ENCODE results near the gene SLC2A3. TPM values are rescaled to one million over a fixed set of nuclear protein-coding genes. Genes with fewer than 3 reads are reported as not detected.
"Not testable (repeated sequence)": the region's sequence is repeated elsewhere in the genome, so short reads cannot be mapped to it uniquely, and the experiment has no call there.

The SLC2A3 gene
- total and polyA plus RNA-seq, 4 donors = 13.4 to 435 (median 126) TPM

DNA sequence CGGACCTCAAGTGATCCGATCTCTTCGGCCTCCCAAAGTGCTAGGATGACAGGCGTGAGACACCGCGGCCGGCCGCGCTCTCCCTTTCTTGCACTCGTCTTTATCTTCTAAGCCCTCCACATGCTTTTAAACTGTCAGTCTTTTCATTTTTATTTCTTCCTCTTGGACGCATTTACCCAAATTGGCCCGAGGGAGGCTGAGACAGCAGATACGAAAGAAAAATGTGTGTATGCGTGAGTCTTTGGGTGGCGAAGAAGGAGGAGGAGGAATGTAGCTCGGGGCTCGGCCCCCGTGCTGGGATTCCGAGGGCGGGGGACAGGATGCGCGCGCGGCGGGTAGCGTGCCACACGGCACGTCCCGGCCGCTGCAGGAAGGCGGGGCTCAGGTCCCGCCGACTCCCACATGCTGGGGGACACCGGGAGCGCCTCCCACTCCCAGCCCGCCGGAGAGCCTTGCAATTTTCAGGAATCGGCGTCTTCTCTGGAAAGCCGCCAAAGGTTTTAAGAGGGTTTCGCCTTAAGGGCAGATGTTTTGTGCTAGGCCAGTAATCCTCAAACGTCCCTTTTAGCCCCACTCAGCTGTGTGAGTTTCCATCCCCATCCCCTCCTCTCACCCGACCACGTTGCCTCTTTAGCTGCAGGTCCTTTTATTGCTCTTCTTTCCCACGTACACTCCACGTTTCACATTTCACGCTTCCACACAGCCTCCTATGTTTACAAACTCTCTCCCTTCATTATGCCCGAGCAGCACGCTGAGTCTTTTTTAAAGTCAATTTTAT lies 34.7 kb upstream of the SLC2A3 start:
- Histone ChIP-seq H3K9ac (ENCODE audit: insufficient read depth in 1 of 2, low read length in 2 of 2) (peak overlapping the region; percentile 53 to 63), H3K4me1 (ENCODE audit: control insufficient read depth in 5 of 5, insufficient read depth in 5 of 5, low read length in 5 of 5) (peaks cover 0 to 7% (median 5%) of the 10 kb centered on the region in 5 donors), H3K9me3 (ENCODE audit: control insufficient read depth in 4 of 4, insufficient read depth in 3 of 4, low read length in 3 of 4) (no peaks in the 10 kb centered on the region), H3K27me3 (ENCODE audit: control insufficient read depth in 3 of 3, insufficient read depth in 3 of 3, low read length in 2 of 3) (no peaks in the 10 kb centered on the region), H3K36me3 (ENCODE audit: control insufficient read depth in 4 of 4, insufficient read depth in 4 of 4, low read length in 4 of 4) (no peaks in the 10 kb centered on the region), H3K4me3 (peak overlapping the region; percentile 26), H3K27ac (ENCODE audit: low read depth in 1 of 2, low read length in 1 of 2) (peak overlapping the region; percentile 78 to 94)
- TF ChIP-seq, protein P1, sequence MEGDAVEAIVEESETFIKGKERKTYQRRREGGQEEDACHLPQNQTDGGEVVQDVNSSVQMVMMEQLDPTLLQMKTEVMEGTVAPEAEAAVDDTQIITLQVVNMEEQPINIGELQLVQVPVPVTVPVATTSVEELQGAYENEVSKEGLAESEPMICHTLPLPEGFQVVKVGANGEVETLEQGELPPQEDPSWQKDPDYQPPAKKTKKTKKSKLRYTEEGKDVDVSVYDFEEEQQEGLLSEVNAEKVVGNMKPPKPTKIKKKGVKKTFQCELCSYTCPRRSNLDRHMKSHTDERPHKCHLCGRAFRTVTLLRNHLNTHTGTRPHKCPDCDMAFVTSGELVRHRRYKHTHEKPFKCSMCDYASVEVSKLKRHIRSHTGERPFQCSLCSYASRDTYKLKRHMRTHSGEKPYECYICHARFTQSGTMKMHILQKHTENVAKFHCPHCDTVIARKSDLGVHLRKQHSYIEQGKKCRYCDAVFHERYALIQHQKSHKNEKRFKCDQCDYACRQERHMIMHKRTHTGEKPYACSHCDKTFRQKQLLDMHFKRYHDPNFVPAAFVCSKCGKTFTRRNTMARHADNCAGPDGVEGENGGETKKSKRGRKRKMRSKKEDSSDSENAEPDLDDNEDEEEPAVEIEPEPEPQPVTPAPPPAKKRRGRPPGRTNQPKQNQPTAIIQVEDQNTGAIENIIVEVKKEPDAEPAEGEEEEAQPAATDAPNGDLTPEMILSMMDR (IDR thresholded peaks at IDR 0.05; ENCODE audit: control extremely low read depth, extremely low read depth) = no peak
- 0 to 1% methylated on average over 43 to 49 of the region's 49 CpGs for WGBS, 2 donors
- ATAC-seq (ENCODE audit: insufficient read depth, low FRiP score) = peak; percentile 98
- peak; percentile 97 to 98 (median 97) for DNase-seq

DNA sequence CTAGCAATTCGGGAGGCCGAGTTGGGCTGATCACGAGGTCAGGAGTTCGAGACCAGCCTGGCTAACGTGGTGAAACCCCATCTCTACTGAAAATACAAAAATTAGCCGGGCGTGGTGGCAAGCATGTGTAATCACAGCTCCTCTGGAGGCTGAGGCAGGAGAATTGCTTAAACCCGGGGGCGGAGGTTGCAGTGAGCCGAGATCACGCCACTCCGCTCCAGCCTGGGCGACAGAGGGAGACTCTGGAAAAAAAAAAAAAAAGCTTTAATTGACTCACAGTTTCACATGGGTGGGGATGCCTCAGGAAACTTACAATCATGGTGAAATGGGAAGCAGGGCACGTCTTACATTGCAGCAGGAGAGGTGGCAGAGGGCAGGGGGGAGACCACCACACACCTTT lies 30.6 kb upstream of the SLC2A3 start:
- no peak overlapping the region for H3K27ac ChIP-seq (ENCODE audit: low read depth in 1 of 2, low read length in 1 of 2)
- ATAC-seq (ENCODE audit: insufficient read depth, low FRiP score) (no peak), DNase-seq (no peak)
- H3K9me3 ChIP-seq (ENCODE audit: control insufficient read depth in 4 of 4, insufficient read depth in 3 of 4, low read length in 3 of 4) = no peaks in the 10 kb centered on the region
- TF ChIP-seq, protein P1 (IDR thresholded peaks at IDR 0.05; ENCODE audit: control extremely low read depth, extremely low read depth) = no peak
- peaks cover 0 to 7% (median 5%) of the 10 kb centered on the region in 5 donors for H3K4me1 ChIP-seq (ENCODE audit: control insufficient read depth in 5 of 5, insufficient read depth in 5 of 5, low read length in 5 of 5)
- 61 to 79% methylated on average over 14 of the region's 14 CpGs for WGBS, 2 donors
- no peak overlapping the region for H3K4me3 ChIP-seq
- H3K9ac ChIP-seq (ENCODE audit: insufficient read depth in 1 of 2, low read length in 2 of 2) = no peak overlapping the region
- H3K27me3 ChIP-seq (ENCODE audit: control insufficient read depth in 3 of 3, insufficient read depth in 3 of 3, low read length in 2 of 3) = no peaks in the 10 kb centered on the region
- no peaks in the 10 kb centered on the region for H3K36me3 ChIP-seq (ENCODE audit: control insufficient read depth in 4 of 4, insufficient read depth in 4 of 4, low read length in 4 of 4)

DNA sequence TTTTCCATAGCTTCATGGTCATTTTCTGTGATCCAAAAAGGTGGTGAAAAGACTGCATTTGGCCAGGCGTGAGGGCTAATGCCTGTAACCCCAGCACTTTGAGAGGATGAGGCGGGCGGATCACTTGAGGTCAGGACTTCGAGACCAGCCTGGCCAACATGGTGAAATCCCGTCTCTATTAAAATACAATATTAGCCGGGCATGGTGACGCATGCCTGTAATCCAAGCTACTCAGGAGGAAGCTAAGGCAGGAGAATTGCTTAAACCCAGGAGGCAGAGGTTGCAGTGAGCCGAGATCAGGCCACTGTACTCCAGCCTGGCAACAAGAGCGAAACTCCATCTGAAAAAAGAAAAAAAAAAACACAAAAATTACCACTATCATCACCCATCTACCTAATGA lies 28.7 kb upstream of the SLC2A3 start:
- H3K9me3 ChIP-seq (ENCODE audit: control insufficient read depth in 4 of 4, insufficient read depth in 3 of 4, low read length in 3 of 4); DNase-seq; H3K4me1 ChIP-seq (ENCODE audit: control insufficient read depth in 5 of 5, insufficient read depth in 5 of 5, low read length in 5 of 5); H3K27me3 ChIP-seq (ENCODE audit: control insufficient read depth in 3 of 3, insufficient read depth in 3 of 3, low read length in 2 of 3); H3K27ac ChIP-seq (ENCODE audit: low read depth in 1 of 2, low read length in 1 of 2); ATAC-seq (ENCODE audit: insufficient read depth, low FRiP score); H3K9ac ChIP-seq (ENCODE audit: insufficient read depth in 1 of 2, low read length in 2 of 2); H3K36me3 ChIP-seq (ENCODE audit: control insufficient read depth in 4 of 4, insufficient read depth in 4 of 4, low read length in 4 of 4); H3K4me3 ChIP-seq: not testable (repeated sequence)
- 87 to 91% methylated on average over 9 of the region's 9 CpGs for WGBS, 2 donors

DNA sequence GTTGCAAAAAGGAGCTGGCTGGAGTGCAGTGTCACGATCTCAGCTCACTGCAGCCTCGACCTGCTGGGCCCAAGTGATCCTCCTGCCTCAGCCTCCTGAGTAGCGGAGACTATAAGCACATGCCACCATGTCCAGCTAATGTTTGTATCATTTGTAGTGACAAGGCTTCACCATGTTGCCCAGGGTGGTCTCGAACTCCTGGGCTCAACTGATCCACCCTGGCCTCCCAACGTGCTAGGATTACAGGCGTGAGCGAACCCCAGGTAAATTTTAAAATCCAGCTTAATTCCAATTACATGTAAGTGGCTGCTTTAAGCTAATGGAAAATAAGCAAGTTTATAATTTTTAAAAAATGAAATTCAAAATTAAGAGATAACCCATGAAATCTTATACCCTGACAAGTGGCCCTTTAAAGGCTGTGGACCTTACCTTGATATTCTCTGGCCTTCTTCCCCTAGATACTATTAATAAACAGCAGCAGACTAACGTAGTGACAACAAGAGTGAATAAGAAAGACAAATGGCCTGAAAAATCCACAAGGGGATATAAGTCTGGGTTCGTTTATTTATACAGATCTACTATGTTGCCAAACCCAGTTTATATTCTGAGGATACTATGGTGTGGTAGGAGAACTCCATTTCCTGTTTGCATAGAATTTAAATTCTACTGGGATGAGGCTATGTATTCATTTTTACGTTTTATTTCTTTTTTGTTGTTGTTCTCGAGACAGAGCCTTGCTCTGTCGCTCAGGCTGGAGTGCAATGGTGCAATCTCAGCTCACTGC lies 25.6 kb upstream of the SLC2A3 start:
- TF ChIP-seq, protein P1 (IDR thresholded peaks at IDR 0.05; ENCODE audit: control extremely low read depth, extremely low read depth) = no peak
- Histone ChIP-seq H3K27me3 (ENCODE audit: control insufficient read depth in 3 of 3, insufficient read depth in 3 of 3, low read length in 2 of 3) (no peaks in the 10 kb centered on the region), H3K9ac (ENCODE audit: insufficient read depth in 1 of 2, low read length in 2 of 2) (no peak overlapping the region), H3K36me3 (ENCODE audit: control insufficient read depth in 4 of 4, insufficient read depth in 4 of 4, low read length in 4 of 4) (no peaks in the 10 kb centered on the region), H3K9me3 (ENCODE audit: control insufficient read depth in 4 of 4, insufficient read depth in 3 of 4, low read length in 3 of 4) (no peaks in the 10 kb centered on the region), H3K4me1 (ENCODE audit: control insufficient read depth in 5 of 5, insufficient read depth in 5 of 5, low read length in 5 of 5) (peaks cover 0 to 10% (median 0%) of the 10 kb centered on the region in 5 donors), H3K4me3 (no peak overlapping the region), H3K27ac (ENCODE audit: low read depth in 1 of 2, low read length in 1 of 2) (peak overlapping the region in 1 of 2 donors; percentile 37)
- 85% methylated on average over 12 of the region's 12 CpGs for WGBS, 2 donors
- no peak for ATAC-seq (ENCODE audit: insufficient read depth, low FRiP score)
- DNase-seq = no peak
